GM18498 (cell line): ENCODE results near the gene NLRP2B.
"Not testable (repeated sequence)": the region's sequence is repeated elsewhere in the genome, so short reads cannot be mapped to it uniquely, and the experiment has no call there.

ENCODE experiments used
- ATAC-seq: cut with Tn5 transposase; IDR thresholded peaks from one replicate; pipeline ENCODE4 v1.9.1; 2021; ENCODE audit warnings: mild to moderate bottlenecking, moderate library complexity; ENCODE audit not compliant: unreplicated experiment

Gene NLRP2B

GRCh38 chrX:57680160-57680559 lies at the start of gene NLRP2B:
Gene NLRP2B (minus strand): TSS chrX:57680260.
- no peak for ATAC-seq

GRCh38 chrX:57725995-57726394 lies 45.9 kb upstream of the NLRP2B start:
- ATAC-seq = not testable (repeated sequence)

- no peak for ATAC-seq
These were observed 1.3 kb upstream of the NLRP2B start for GRCh38 chrX:57681341-57681740.

GRCh38 chrX:57678686-57679428 lies 1.2 kb downstream of the NLRP2B start:
- ATAC-seq = no peak

- no peak for ATAC-seq
These were observed 2.8 kb downstream of the NLRP2B start for GRCh38 chrX:57677132-57677858.

- ATAC-seq = no peak
These were observed 4.7 kb downstream of the NLRP2B start for GRCh38 chrX:57675320-57675719.

GRCh38 chrX:57674861-57675260 lies 5.2 kb downstream of the NLRP2B start:
- ATAC-seq = no peak

GRCh38 chrX:57669961-57670360 lies 10.1 kb downstream of the NLRP2B start:
- no peak for ATAC-seq

- ATAC-seq = no peak
These were observed 13.1 kb downstream of the NLRP2B start for GRCh38 chrX:57667010-57667409.

GRCh38 chrX:57655065-57655464 lies 25.0 kb downstream of the NLRP2B start:
- ATAC-seq = no peak

- ATAC-seq = no peak
These were observed 27.4 kb downstream of the NLRP2B start for GRCh38 chrX:57652705-57653104.

- ATAC-seq = no peak
These were observed 28.7 kb downstream of the NLRP2B start for GRCh38 chrX:57651169-57651919.

GRCh38 chrX:57647020-57647419 lies 33.0 kb downstream of the NLRP2B start:
- no peak for ATAC-seq

- no peak for ATAC-seq
These were observed 36.4 kb downstream of the NLRP2B start for GRCh38 chrX:57643698-57644097.

GRCh38 chrX:57641338-57641737 lies 38.7 kb downstream of the NLRP2B start:
- no peak for ATAC-seq

GRCh38 chrX:57640674-57641016 lies 39.4 kb downstream of the NLRP2B start:
- ATAC-seq = no peak

- not testable (repeated sequence) for ATAC-seq
These were observed 50.6 kb downstream of the NLRP2B start for GRCh38 chrX:57629438-57629837.
